HG02759 (cell line): Measurements from ENCODE around the gene ADAP1.
A peak's percentile ranks its signal among the peaks of the same experiment; 100 is the strongest.
"Not testable (repeated sequence)": the region's sequence is repeated elsewhere in the genome, so short reads cannot be mapped to it uniquely, and the experiment has no call there.

ENCODE experiments used
- ATAC-seq: cut with Tn5 transposase; IDR thresholded peaks from one replicate; pipeline ENCODE4 v1.9.1; 2021; ENCODE audit warnings: mild to moderate bottlenecking, moderate library complexity; ENCODE audit not compliant: unreplicated experiment

ADAP1 gene, protein sequence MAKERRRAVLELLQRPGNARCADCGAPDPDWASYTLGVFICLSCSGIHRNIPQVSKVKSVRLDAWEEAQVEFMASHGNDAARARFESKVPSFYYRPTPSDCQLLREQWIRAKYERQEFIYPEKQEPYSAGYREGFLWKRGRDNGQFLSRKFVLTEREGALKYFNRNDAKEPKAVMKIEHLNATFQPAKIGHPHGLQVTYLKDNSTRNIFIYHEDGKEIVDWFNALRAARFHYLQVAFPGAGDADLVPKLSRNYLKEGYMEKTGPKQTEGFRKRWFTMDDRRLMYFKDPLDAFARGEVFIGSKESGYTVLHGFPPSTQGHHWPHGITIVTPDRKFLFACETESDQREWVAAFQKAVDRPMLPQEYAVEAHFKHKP

GRCh38 chr7:954330-955238 is at the start of gene ADAP1:
Gene ADAP1 (minus strand): TSS chr7:954680. CDS start chr7:954477, 203 bp downstream.
- peak; percentile 59 for ATAC-seq

DNA sequence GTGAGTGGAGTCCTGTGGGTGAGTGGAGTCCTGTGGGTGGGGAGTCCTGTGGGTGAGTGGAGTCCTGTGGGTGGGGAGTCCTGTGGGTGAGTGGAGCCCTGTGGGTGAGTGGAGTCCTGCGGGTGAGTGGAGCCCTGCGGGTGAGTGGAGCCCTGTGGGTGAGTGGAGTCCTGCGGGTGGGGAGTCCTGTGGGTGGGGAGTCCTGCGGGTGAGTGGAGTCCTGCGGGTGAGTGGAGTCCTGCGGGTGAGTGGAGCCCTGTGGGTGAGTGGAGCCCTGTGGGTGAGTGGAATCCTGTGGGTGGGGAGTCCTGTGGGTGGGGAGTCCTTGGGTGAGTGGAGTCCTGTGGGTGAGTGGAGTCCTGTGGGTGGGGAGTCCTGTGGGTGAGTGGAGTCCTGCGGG is 48.0 kb upstream of the ADAP1 start:
- ATAC-seq, result not testable (repeated sequence)

DNA sequence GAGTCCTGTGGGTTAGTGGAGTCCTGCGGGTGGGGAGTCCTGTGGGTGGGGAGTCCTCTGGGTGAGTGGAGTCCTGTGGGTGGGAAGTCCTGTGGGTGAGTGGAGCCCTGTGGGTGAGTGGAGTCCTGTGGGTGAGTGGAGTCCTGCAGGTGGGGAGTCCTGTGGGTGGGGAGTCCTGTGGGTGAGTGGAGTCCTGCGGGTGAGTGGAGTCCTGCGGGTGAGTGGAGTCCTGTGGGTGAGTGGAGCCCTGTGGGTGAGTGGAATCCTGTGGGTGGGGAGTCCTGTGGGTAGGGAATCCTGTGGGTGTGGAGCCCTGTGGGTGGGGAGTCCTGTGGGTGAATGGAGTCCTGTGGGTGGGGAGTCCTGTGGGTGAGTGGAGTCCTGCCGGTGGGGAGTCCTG is 47.5 kb upstream of the ADAP1 start:
- ATAC-seq, result not testable (repeated sequence)

- ATAC-seq, result not testable (repeated sequence)
These were observed 46.7 kb upstream of the ADAP1 start for GRCh38 chr7:1001069-1001770.

DNA sequence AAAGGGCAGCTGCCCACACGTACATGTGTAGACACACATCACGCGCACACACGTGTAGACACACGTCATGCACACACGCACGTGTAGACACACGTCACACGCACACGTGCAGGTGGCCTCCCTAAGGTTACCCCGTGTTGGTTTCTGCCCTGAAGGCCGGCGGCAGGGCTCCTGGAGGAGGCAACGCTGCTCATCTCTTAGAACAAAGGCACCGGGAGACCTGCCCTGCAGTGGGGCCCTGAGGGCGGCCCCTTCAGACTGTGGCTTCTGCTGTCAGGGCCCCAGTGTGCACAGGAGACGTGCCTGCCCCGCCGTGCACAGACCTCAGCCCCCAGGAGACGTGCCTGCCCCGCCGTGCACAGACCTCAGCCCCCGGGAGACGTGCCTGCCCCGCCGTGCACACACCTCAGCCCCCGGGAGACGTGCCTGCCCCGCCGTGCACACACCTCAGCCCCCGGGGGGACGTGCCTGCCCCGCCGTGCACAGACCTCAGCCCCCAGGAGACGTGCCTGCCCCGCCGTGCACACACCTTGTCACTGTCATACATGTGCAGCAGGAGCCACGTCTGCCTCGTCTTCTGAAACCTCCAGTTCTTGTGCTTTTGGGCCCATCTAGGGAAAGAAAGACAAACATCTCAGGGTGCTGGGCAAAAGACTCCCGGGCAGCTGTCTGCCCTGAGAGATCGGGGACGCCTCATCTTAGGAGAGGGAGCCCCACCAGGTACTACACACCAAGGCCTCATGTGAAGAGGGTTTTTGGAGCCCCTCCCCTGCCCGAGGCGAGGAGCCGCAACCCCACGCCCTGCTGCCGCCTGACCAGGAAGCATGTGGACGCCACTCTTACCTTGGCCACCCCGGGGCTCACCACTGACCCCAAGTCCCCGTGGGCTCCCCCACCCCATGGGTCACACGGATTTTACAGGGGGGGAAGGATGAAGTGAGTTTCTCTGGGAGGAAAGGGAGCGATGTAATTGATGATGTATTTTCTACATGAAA is 45.8 kb upstream of the ADAP1 start:
- no peak for ATAC-seq

GRCh38 chr7:999149-999879 is 44.8 kb upstream of the ADAP1 start:
- ATAC-seq, result no peak

- no peak for ATAC-seq
These were observed 43.2 kb upstream of the ADAP1 start for GRCh38 chr7:997404-998395.

- ATAC-seq, result no peak
These were observed 41.8 kb upstream of the ADAP1 start for GRCh38 chr7:996079-996872.

- ATAC-seq, result no peak
These were observed 41.1 kb upstream of the ADAP1 start for GRCh38 chr7:995571-995970.

DNA sequence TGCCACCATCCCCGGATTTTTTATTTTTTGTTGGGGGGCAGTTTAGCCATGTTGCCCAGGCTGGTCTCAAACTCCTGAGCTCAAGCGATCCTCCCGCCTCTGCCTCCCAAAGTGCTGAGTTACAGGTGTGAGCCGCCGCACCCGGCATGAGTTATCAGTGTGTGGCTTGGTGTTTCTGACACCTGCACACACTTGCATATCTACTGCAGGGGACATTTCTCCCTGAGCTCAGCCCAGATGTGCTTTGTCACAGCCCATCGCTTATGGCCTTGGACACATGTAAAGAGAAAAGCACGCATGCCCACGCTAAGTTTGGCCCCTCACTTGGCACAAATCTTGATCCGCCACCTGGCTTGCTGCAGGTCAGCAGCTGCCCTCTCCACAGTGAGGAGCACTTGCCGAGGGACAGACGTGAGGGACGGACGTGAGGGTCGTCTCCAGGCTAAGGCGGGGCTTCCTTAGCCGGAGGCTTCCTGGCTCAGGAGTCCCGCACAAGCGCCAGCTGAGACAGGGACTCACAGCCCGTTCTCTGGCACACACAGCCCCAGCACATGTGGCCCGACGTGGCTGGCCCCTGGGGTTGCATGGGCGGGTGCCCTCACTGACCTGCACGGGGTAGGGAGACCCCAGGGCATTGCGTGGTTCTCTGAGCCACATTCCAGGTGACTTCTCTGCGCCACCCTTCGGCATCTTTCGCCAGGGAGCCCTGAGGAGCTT is 40.3 kb upstream of the ADAP1 start:
- no peak for ATAC-seq

DNA sequence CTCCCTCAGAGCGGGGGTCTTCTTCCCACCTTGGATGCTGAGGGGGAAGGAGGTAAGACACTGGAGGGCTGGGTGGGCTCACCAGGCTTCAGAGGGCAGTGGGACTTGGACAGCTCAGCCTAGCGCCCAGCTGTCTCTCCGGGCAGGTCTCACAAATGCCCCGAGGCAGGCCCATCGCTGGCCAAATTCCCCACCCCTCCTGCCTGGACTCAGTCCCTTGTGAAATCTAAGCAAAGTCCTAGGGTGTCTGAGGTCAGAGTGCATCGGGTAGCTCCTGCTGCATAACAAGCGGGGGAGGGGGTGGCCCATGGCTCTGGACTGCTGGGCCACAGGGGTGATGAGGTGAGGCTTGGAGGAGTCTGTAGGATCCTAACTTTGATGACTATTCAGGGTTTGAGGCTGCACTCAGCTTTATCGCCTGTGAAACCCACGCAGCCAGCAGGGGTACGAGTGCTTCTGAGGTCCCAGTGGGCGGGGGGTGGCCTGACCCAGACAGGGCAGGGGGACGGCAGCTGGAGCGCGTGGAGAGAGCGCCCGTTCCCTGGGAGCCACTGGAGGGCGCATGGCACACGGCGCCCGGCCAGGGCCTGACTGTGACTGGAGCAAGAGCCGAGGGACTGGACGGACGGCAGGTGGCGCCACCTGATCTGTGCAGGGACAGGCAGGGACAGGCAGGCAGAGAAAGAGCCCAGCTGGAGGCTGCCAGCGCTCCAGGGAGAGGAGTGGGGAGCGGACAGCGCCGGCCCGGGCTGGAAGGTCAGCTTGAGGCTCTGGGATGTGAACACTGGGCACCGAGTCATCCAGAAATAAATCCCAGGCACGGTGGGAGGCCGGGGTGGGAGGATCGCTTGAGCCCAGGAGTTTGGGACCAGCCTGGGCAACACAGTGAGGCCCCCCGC is 38.5 kb upstream of the ADAP1 start:
- ATAC-seq, result peak; percentile 91

DNA sequence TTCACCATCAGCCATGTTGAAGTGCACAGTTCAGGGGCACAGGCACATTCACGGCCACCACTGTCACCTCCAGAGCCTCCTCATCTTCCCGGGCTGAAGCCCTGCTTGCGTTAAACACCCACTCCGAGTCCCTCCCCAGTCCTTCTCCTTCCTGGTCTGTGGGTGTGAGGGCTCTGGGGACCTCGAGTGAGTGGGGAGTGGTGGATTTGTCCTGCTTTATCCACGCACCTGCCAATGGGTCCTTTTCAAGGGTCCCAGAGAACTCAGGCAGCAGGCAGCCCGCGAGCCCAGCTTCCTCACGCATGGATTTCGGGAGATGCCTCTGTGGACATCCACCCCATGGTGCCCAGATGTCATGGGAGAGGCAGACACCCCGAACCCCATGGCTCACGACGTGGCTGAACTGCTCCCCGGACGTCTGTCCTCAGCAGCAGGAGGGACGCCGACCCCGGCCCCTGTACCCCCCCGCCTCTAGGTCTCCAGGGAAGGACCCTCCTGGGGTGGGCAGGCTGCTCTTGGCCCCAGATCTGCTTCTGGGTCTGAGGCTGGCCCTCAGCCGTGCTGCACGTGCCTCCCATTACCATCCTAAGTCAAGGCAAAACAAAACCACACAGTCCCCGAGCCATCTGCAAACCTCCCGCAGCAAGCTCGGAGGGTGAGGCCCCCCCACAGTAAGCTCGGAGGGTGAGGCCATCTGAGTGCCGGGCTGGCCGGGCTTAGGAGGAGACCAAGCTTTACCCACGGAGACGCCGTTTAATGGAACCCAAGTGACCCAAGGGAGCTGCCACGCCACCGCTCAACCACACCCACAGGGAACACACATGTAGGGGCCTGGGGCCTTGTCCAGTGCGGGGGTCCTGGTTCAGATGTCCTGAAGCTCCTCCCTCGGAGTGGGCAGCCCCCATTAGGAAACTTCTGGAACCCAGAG is 37.5 kb upstream of the ADAP1 start:
- ATAC-seq, result no peak

GRCh38 chr7:990933-991728 is 36.7 kb upstream of the ADAP1 start:
- no peak for ATAC-seq
